ENCODE measurements around the gene PLEKHG1.

Gene PLEKHG1

GRCh38 chr6:150617496-150618460 lies 18.1 kb downstream of the PLEKHG1 start:
- no peak overlapping the region for H3K4me3 ChIP-seq (ENCODE audit: low read length)
- TF ChIP-seq ZNF274 (IDR thresholded peaks at IDR 0.05; ENCODE audit: low read depth, low read length), result no peak

DNA sequence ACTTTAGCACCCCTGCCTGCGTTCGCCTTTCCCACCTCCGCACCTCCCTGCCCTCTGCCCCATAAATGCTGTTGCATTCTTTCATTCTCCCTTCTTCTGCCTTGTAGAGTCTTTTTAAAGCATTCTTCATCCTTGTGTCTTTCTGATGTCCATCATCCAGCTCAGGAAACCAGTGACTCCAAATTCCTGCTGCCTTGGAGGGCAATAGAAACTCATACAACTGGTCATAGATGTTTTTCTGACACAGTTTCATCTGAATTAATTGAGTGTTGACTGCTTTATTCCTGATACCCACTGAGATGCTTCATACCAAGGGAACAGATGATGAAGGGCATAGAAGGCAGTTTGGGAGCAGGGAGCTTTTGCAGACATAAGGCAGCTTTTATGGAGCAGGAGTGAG lies 19.6 kb downstream of the PLEKHG1 start:
- TF ChIP-seq ZNF274 (IDR thresholded peaks at IDR 0.05; ENCODE audit: low read depth, low read length), result no peak
- H3K4me3 ChIP-seq (ENCODE audit: low read length), result no peak overlapping the region

- no peak for TF ChIP-seq ZNF274 (IDR thresholded peaks at IDR 0.05; ENCODE audit: low read depth, low read length)
- H3K4me3 ChIP-seq (ENCODE audit: low read length), result no peak overlapping the region
Measured at GRCh38 chr6:150620244-150620643, 20.6 kb downstream of the PLEKHG1 start.

- no peak overlapping the region for H3K4me3 ChIP-seq (ENCODE audit: low read length)
Measured at GRCh38 chr6:150620763-150621162, 21.1 kb downstream of the PLEKHG1 start.

DNA sequence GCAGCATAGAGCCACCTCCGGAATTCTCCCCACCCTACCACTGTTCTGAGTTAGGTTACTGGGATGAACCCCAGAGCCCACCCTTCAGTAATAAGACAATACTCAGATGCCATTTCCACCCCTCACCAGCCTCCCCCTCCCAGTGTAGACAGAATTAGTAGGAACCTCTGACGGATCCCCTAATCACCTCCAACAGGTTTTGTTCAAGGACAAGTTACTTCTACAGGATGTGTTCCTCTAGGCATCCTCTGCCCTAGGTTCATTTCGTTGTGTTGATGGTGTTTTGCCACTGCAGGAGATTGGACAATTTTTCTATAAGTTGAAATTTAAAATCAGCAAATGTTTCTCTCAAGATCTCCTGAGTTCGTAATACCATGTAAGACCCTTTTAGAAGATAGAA lies 22.8 kb downstream of the PLEKHG1 start:
- no peak for TF ChIP-seq ZNF274 (IDR thresholded peaks at IDR 0.05; ENCODE audit: low read depth, low read length)

More at GRCh38 chr6:150620763-150621162, 21.1 kb downstream of the PLEKHG1 start:
- no peak for TF ChIP-seq ZNF274 (IDR thresholded peaks at IDR 0.05; ENCODE audit: low read depth, low read length)

DNA sequence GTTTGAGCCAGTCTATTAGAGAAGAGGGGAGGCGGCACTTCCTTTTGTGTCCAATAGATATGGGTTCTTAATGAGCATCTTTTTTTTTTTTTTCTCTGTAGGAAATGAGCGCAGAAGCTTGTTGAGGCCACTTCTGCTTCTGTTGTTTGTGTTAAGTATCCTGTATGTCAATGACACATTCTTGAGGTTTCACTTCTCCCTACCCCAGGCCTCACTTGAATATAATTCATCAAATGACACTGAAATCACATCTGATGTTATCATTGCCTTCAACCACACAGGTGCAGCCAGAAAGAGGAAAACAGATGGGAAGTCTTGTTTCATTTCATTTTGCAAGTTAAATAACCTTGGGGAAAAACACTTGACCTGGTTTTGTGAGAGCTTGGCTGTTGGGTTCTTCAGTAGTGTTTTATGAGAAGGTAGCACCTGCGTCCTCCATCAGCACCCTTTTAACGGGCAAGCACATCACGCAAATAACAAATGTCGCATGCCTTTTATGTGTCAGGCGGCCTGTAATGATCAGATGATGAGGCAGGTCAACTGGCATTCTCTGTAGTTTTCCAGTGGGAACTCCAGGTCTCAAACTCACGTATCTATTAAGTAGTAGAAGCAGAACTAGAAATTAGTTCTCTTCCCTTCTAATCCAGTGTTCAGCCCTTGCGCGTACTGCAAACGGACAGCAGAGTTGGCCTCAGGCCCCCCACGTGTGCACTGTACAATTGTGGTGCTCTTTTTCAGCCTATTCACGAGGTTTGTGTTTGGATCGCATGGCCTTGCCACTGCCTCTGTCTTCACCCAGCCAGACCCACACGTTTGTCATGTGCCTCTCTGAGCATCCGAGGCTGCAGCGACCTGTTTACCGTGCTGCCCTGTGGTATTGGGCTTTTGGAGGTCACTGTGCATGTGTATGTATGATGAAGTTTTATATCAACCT lies 23.5 kb downstream of the PLEKHG1 start:
- TF ChIP-seq ZNF274 (IDR thresholded peaks at IDR 0.05; ENCODE audit: low read depth, low read length), result no peak
- no peak overlapping the region for H3K4me3 ChIP-seq (ENCODE audit: low read length)

More for the DNA sequence above, 22.8 kb downstream of the PLEKHG1 start:
- H3K4me3 ChIP-seq (ENCODE audit: low read length), result no peak overlapping the region

DNA sequence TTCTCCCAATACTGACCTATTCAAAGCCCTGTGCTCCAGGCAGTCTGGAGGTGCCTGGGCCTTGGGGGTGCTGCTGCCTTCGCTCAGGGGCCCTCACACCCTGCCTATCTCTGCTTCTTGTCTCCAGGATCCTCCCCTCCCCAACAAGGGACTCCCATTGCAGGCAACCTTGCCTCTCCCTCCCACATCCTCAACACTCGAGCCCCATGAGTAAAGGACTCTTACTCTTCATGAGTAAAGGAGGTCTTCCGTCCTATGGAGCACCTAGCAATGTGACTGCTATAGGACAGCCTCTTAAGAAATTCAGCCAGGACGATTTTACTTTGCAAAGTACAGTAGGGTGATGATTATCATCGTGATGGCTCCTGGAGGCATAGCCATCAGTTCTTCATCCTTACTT lies 24.5 kb downstream of the PLEKHG1 start:
- TF ChIP-seq ZNF274 (IDR thresholded peaks at IDR 0.05; ENCODE audit: low read depth, low read length), result no peak
- H3K4me3 ChIP-seq (ENCODE audit: low read length), result no peak overlapping the region

DNA sequence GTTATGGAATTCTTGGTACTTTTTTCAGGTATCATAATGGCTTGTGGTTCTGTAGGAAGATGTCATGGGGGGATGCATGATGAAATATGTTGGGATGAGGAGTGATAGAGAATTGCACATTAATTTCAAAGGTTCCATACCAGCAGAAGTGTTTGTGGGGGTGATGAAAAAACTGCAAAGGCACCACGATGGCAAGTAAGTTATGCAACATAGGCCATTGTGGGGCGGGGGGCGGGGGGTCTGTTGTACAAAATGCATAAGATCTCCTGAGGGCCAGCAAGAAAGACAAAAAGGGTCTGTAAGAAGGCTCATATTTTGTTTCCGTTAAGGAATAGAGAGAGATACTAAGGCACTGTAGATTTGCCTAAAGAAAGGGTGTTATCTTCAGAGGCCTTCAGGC lies 26.2 kb downstream of the PLEKHG1 start:
- H3K4me3 ChIP-seq (ENCODE audit: low read length), result no peak overlapping the region
- TF ChIP-seq ZNF274 (IDR thresholded peaks at IDR 0.05; ENCODE audit: low read depth, low read length), result no peak

GRCh38 chr6:150627154-150627553 lies 27.5 kb downstream of the PLEKHG1 start:
- H3K4me3 ChIP-seq (ENCODE audit: low read length), result no peak overlapping the region
- TF ChIP-seq ZNF274 (IDR thresholded peaks at IDR 0.05; ENCODE audit: low read depth, low read length), result no peak

GRCh38 chr6:150627585-150628025 lies 27.9 kb downstream of the PLEKHG1 start:
- no peak for TF ChIP-seq ZNF274 (IDR thresholded peaks at IDR 0.05; ENCODE audit: low read depth, low read length)
- no peak overlapping the region for H3K4me3 ChIP-seq (ENCODE audit: low read length)

- no peak overlapping the region for H3K4me3 ChIP-seq (ENCODE audit: low read length)
- no peak for TF ChIP-seq ZNF274 (IDR thresholded peaks at IDR 0.05; ENCODE audit: low read depth, low read length)
Measured at GRCh38 chr6:150628908-150629307, 29.2 kb downstream of the PLEKHG1 start.

- no peak for TF ChIP-seq ZNF274 (IDR thresholded peaks at IDR 0.05; ENCODE audit: low read depth, low read length)
- no peak overlapping the region; the same call in 1 of the 2 replicates for H3K4me3 ChIP-seq (ENCODE audit: low read length)
Measured at GRCh38 chr6:150631283-150631983, 31.7 kb downstream of the PLEKHG1 start.

GRCh38 chr6:150631984-150632642 lies 32.4 kb downstream of the PLEKHG1 start:
- H3K4me3 ChIP-seq (ENCODE audit: low read length), result peak overlapping the region; percentile 2; the same call in 1 of the 2 replicates
- TF ChIP-seq ZNF274 (IDR thresholded peaks at IDR 0.05; ENCODE audit: low read depth, low read length), result no peak

Measured in GM08714 (cell line).